H9 (cell line): ENCODE measurements around the gene ADAT1. TPM values are rescaled to one million over a fixed set of nuclear protein-coding genes. Genes with fewer than 3 reads are reported as not detected.

Source experiments
- DNase-seq: peaks from one replicate; pipeline ENCODE4 v3.0.0-alpha.2; 2017
- H2AFZ ChIP-seq: one replicate; pipeline ENCODE4 v1.6.1; 2013; ENCODE audit warnings: mild to moderate bottlenecking, low read length, control low read depth, moderate library complexity
- H2AK5ac ChIP-seq: 2 replicates; pipeline ENCODE4 v1.6.1; 2013; ENCODE audit warnings: low read length, control low read depth, mixed read lengths; ENCODE audit not compliant: insufficient read length
- H2BK120ac ChIP-seq: one replicate; pipeline ENCODE4 v1.6.1; 2013; ENCODE audit warnings: low read depth, mild to moderate bottlenecking, low read length, control low read depth, inconsistent platforms; ENCODE audit not compliant: poor library complexity, severe bottlenecking
- H2BK12ac ChIP-seq: 2 replicates; pipeline ENCODE4 v1.6.1; 2013; ENCODE audit warnings: low read length, control low read depth, mixed read lengths, low read depth; ENCODE audit not compliant: insufficient read length
- H2BK15ac ChIP-seq: 2 replicates; pipeline ENCODE4 v1.6.1; 2013; ENCODE audit warnings: low read depth, low read length, control low read depth
- H2BK20ac ChIP-seq: one replicate; pipeline ENCODE4 v1.6.1; 2013; ENCODE audit warnings: low read depth, mild to moderate bottlenecking, low read length, control low read depth, inconsistent platforms; ENCODE audit not compliant: poor library complexity, severe bottlenecking
- H2BK5ac ChIP-seq: 2 replicates; pipeline ENCODE4 v1.6.1; 2013; ENCODE audit warnings: low read length, control low read depth, mixed read lengths; ENCODE audit not compliant: insufficient read length
- H3K14ac ChIP-seq: 2 replicates; pipeline ENCODE4 v1.6.1; 2013; ENCODE audit warnings: low read length, control low read depth; ENCODE audit not compliant: insufficient read depth
- H3K18ac ChIP-seq: 2 replicates; pipeline ENCODE4 v1.6.1; 2013; ENCODE audit warnings: low read depth, mild to moderate bottlenecking, mixed read lengths, low read length, control low read depth; ENCODE audit not compliant: insufficient read length
- H3K23ac ChIP-seq: 2 replicates; pipeline ENCODE4 v1.6.1; 2013; ENCODE audit warnings: low read length, control low read depth, mixed read lengths, low read depth; ENCODE audit not compliant: insufficient read length
- H3K23me2 ChIP-seq: 2 replicates; pipeline ENCODE4 v1.6.1; 2013; ENCODE audit warnings: low read depth, mild to moderate bottlenecking, mixed read lengths, low read length, control low read depth; ENCODE audit not compliant: insufficient read length, poor library complexity, severe bottlenecking
- H3K27ac ChIP-seq: 2 replicates; pipeline ENCODE4 v1.5.1; 2013; ENCODE audit warnings: low read length, control low read depth, mixed read lengths, low read depth; ENCODE audit not compliant: insufficient read length
- H3K27me3 ChIP-seq: 2 replicates; pipeline ENCODE4 v1.6.1; 2013; ENCODE audit warnings: low read length, control low read depth, inconsistent platforms; ENCODE audit not compliant: insufficient read depth
- H3K4ac ChIP-seq: 2 replicates; pipeline ENCODE4 v1.6.1; 2013; ENCODE audit warnings: low read depth, mild to moderate bottlenecking, control low read depth, inconsistent platforms, low read length, moderate library complexity
- H3K4me1 ChIP-seq: 2 replicates; pipeline ENCODE4 v1.6.1; 2013; ENCODE audit warnings: low read length, control low read depth, inconsistent platforms; ENCODE audit not compliant: insufficient read depth
- H3K4me2 ChIP-seq: 2 replicates; pipeline ENCODE4 v1.6.1; 2013; ENCODE audit warnings: low read length, control low read depth, mixed read lengths; ENCODE audit not compliant: insufficient read length, insufficient read depth
- H3K56ac ChIP-seq: 2 replicates; pipeline ENCODE4 v1.6.1; 2013; ENCODE audit warnings: low read depth, mild to moderate bottlenecking, mixed read lengths, low read length, control low read depth; ENCODE audit not compliant: insufficient read length
- H3K79me1 ChIP-seq: 2 replicates; pipeline ENCODE4 v1.6.1; 2013; ENCODE audit warnings: low read depth, mild to moderate bottlenecking, moderate library complexity, low read length, control low read depth, inconsistent platforms; ENCODE audit not compliant: insufficient read depth, poor library complexity, severe bottlenecking
- H3K79me2 ChIP-seq: 2 replicates; pipeline ENCODE4 v1.6.1; 2013; ENCODE audit warnings: low read length, control low read depth, inconsistent platforms; ENCODE audit not compliant: insufficient read depth
- H3K9ac ChIP-seq: 2 replicates; pipeline ENCODE4 v1.6.1; 2013; ENCODE audit warnings: low read length, control low read depth, mixed read lengths; ENCODE audit not compliant: insufficient read length; ENCODE audit errors: extremely low read depth
- H3K9me3 ChIP-seq: one replicate; pipeline ENCODE4 v1.6.1; 2013; ENCODE audit warnings: low read depth, low read length, inconsistent platforms; ENCODE audit not compliant: control insufficient read depth
- H3T11ph ChIP-seq: one replicate; pipeline ENCODE4 v1.6.1; 2013; ENCODE audit warnings: mild to moderate bottlenecking, low read length, control low read depth, inconsistent platforms
- H4K20me1 ChIP-seq: one replicate; pipeline ENCODE4 v1.6.1; 2013; ENCODE audit not compliant: control insufficient read depth, insufficient read length, insufficient read depth
- H4K5ac ChIP-seq: 2 replicates; pipeline ENCODE4 v1.6.1; 2013; ENCODE audit warnings: low read depth, mild to moderate bottlenecking, mixed read lengths, low read length, control low read depth; ENCODE audit not compliant: insufficient read length
- H4K8ac ChIP-seq: replicated peaks from 2 replicates; pipeline ENCODE4 v1.6.1; 2013; ENCODE audit warnings: low read length, control low read depth, mixed read lengths, low read depth; ENCODE audit not compliant: insufficient read length
- H4K91ac ChIP-seq: 2 replicates; pipeline ENCODE4 v1.6.1; 2013; ENCODE audit warnings: low read depth, mild to moderate bottlenecking, moderate library complexity, mixed read lengths, low read length, control low read depth; ENCODE audit not compliant: insufficient read length
- H3K27ac Mint-ChIP-seq, 3 experiments: 2 replicates in 2 of 3; 3 replicates in 1 of 3; pipeline ENCODE4 v1.8.0; 2020 to 2021; ENCODE audit warnings: mixed read lengths in 3 of 3, mild to moderate bottlenecking in 1 of 3, moderate library complexity in 1 of 3
- H3K27me3 Mint-ChIP-seq: 2 replicates; pipeline ENCODE4 v1.8.0; 2021; ENCODE audit warnings: low read depth, mild to moderate bottlenecking, moderate library complexity, mixed read lengths
- H3K36me3 Mint-ChIP-seq, 3 experiments: 2 replicates in 2 of 3; 3 replicates in 1 of 3; pipeline ENCODE4 v1.8.0; 2020 to 2021; ENCODE audit warnings: low read depth in 3 of 3, mixed read lengths in 3 of 3; ENCODE audit not compliant: insufficient read depth in 1 of 3
- H3K4me1 Mint-ChIP-seq, 2 experiments: 2 replicates each; pipeline ENCODE4 v1.8.0; 2020; ENCODE audit warnings: mixed read lengths in 2 of 2
- H3K4me3 Mint-ChIP-seq, 2 experiments: 2 replicates in 1 of 2; 3 replicates in 1 of 2; pipeline ENCODE4 v1.8.0; 2020 to 2021; ENCODE audit warnings: mild to moderate bottlenecking in 2 of 2, mixed read lengths in 2 of 2, moderate library complexity in 1 of 2
- H3K9me3 Mint-ChIP-seq, 2 experiments: 2 replicates in 1 of 2; 3 replicates in 1 of 2; pipeline ENCODE4 v1.8.0; 2020; ENCODE audit warnings: mild to moderate bottlenecking in 2 of 2, mixed read lengths in 2 of 2, moderate library complexity in 1 of 2
- WGBS: extraction: QIAGEN DNeasy Blood & Tissue Kit; methylation state at CpG from one replicate; pipeline ENCODE4 v1.1.7; 2013; ENCODE audit warnings: missing lambda C conversion rate, low lambda C conversion rate, mixed read lengths; ENCODE audit not compliant: insufficient read length; ENCODE audit errors: extremely low coverage; 5-methylcytosine and 5-hydroxymethylcytosine counted together
- total RNA-seq: library from RNA; stranded (reverse); gene quantifications from 2 replicates; pipeline ENCODE4 v1.2.1, GENCODE V29; 2021
- TF ChIP-seq, protein P1 (sequence below): fragments of 200-600 bp; sonication (generic); conservative IDR thresholded peaks from 3 replicates; pipeline ENCODE4 v1.8.0; 2021; ENCODE audit warnings: antibody characterized with exemption, mild to moderate bottlenecking

The ADAT1 gene
- total RNA-seq, 1 experiment from 2014 or later = 54.2 TPM

DNA sequence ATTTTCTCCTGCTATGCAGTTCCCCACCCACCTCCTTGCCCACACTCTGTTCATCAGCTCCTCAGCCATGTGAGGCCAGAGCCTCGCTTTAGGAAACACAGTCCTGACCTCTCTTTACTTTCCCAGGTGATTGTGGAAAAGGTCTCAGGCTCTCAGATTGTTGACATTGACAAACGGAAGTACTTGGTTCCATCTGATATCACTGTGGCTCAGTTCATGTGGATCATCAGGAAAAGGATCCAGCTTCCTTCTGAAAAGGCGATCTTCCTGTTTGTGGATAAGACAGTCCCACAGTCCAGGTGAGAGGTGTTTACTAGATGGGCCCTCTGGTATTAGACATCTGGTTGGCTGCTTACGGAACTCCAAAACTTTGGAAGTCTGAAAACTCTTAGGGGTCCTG is 55.2 kb downstream of the ADAT1 start:
- peaks cover 23 to 28% of the 10 kb centered on the region in 2 experiments for H3K4me1 Mint-ChIP-seq
- H3K23me2 ChIP-seq = peaks cover 11% of the 10 kb centered on the region
- H3K4ac ChIP-seq = no peak overlapping the region
- no peak overlapping the region for H2BK15ac ChIP-seq
- no peak overlapping the region for H3K27ac Mint-ChIP-seq
- H2AK5ac ChIP-seq = no peak overlapping the region
- H4K91ac ChIP-seq = no peak overlapping the region
- no peak overlapping the region for H3K14ac ChIP-seq
- DNase-seq = no peak
- no peak overlapping the region for H3K27ac ChIP-seq
- H2BK20ac ChIP-seq = no peak overlapping the region
- no peak overlapping the region for H3T11ph ChIP-seq
- TF ChIP-seq, protein P1, sequence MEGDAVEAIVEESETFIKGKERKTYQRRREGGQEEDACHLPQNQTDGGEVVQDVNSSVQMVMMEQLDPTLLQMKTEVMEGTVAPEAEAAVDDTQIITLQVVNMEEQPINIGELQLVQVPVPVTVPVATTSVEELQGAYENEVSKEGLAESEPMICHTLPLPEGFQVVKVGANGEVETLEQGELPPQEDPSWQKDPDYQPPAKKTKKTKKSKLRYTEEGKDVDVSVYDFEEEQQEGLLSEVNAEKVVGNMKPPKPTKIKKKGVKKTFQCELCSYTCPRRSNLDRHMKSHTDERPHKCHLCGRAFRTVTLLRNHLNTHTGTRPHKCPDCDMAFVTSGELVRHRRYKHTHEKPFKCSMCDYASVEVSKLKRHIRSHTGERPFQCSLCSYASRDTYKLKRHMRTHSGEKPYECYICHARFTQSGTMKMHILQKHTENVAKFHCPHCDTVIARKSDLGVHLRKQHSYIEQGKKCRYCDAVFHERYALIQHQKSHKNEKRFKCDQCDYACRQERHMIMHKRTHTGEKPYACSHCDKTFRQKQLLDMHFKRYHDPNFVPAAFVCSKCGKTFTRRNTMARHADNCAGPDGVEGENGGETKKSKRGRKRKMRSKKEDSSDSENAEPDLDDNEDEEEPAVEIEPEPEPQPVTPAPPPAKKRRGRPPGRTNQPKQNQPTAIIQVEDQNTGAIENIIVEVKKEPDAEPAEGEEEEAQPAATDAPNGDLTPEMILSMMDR = no peak
- no peak overlapping the region for H2BK5ac ChIP-seq
- H2BK12ac ChIP-seq = no peak overlapping the region
- WGBS = no CpG with 5 or more reads among the region's 4 CpGs
- no peak overlapping the region for H2AFZ ChIP-seq
- peak overlapping the region; percentile 96 to 99; a peak in 4 of 5 replicates for H3K4me3 Mint-ChIP-seq
- no peaks in the 10 kb centered on the region for H3K27me3 ChIP-seq
- peaks cover 10 to 43% (median 36%) of the 10 kb centered on the region in 3 experiments for H3K36me3 Mint-ChIP-seq
- peaks cover 11% of the 10 kb centered on the region; the same call in 1 of the 2 replicates for H3K4me1 ChIP-seq
- no peak overlapping the region for H4K8ac ChIP-seq
- no peaks in the 10 kb centered on the region for H3K9me3 Mint-ChIP-seq
- H2BK120ac ChIP-seq = no peak overlapping the region
- no peaks in the 10 kb centered on the region for H3K79me1 ChIP-seq
- no peak overlapping the region for H4K5ac ChIP-seq
- no peaks in the 10 kb centered on the region for H4K20me1 ChIP-seq
- H3K56ac ChIP-seq = no peak overlapping the region
- no peak overlapping the region for H3K23ac ChIP-seq
- H3K9ac ChIP-seq = no peak overlapping the region
- no peaks in the 10 kb centered on the region for H3K9me3 ChIP-seq
- no peaks in the 10 kb centered on the region; the same call in 1 of the 2 replicates for H3K79me2 ChIP-seq
- H3K27me3 Mint-ChIP-seq = no peaks in the 10 kb centered on the region
- H3K18ac ChIP-seq = no peak overlapping the region
- no peak overlapping the region for H3K4me2 ChIP-seq
